ENCODE results near the gene GSC2.

GSC2 gene

GRCh38 chr22:19122752-19123492, 27.2 kb downstream of the GSC2 start:
- H3K27ac ChIP-seq (ENCODE audit: poor library complexity, severe bottlenecking) = no peak overlapping the region
- peak overlapping the region; percentile 73 for H3K4me3 ChIP-seq (ENCODE audit: severe bottlenecking)
- TF ChIP-seq CTCF (IDR thresholded peaks at IDR 0.05; ENCODE audit: poor library complexity, severe bottlenecking) = no peak
- H3K4me1 ChIP-seq (ENCODE audit: insufficient read depth, poor library complexity, severe bottlenecking) = peaks cover 4% of the 10 kb centered on the region
- H3K9me3 ChIP-seq (ENCODE audit: severe bottlenecking) = no peaks in the 10 kb centered on the region
- ATAC-seq (ENCODE audit: low read depth) (no peak; the same call in 2 of the 3 replicates), DNase-seq (ENCODE audit: low spot score) (no peak)
- peaks cover 7% of the 10 kb centered on the region for H3K36me3 ChIP-seq (ENCODE audit: low read depth)
- no peaks in the 10 kb centered on the region for H3K27me3 ChIP-seq (ENCODE audit: insufficient read depth, poor library complexity, severe bottlenecking)

- Histone ChIP-seq H3K9me3 (ENCODE audit: severe bottlenecking) (no peaks in the 10 kb centered on the region), H3K27ac (ENCODE audit: poor library complexity, severe bottlenecking) (peak within 1 kb of the TSS; percentile 47), H3K27me3 (ENCODE audit: insufficient read depth, poor library complexity, severe bottlenecking) (no peaks in the 10 kb centered on the region), H3K36me3 (ENCODE audit: low read depth) (peaks cover 7% of the 10 kb centered on the region), H3K4me1 (ENCODE audit: insufficient read depth, poor library complexity, severe bottlenecking) (peaks cover 4% of the 10 kb centered on the region), H3K4me3 (ENCODE audit: severe bottlenecking) (peak within 1 kb of the TSS; percentile 73)
- ATAC-seq (ENCODE audit: low read depth) (peak; percentile 93), DNase-seq (ENCODE audit: low spot score) (peak; percentile 96)
- no peak for TF ChIP-seq CTCF (IDR thresholded peaks at IDR 0.05; ENCODE audit: poor library complexity, severe bottlenecking)
Measured at GRCh38 chr22:19122143-19122751, 27.8 kb downstream of the GSC2 start, which contains the start of gene DGCR2. TSS of gene DGCR2 (minus strand) at chr22:19122412. CDS start at chr22:19122206, 206 bp downstream.

- DNase-seq (ENCODE audit: low spot score) (no peak), ATAC-seq (ENCODE audit: low read depth) (peak; percentile 24)
- H3K4me1 ChIP-seq (ENCODE audit: insufficient read depth, poor library complexity, severe bottlenecking) = peaks cover 4% of the 10 kb centered on the region
- H3K4me3 ChIP-seq (ENCODE audit: severe bottlenecking) = peak overlapping the region; percentile 73
- no peak for TF ChIP-seq CTCF (IDR thresholded peaks at IDR 0.05; ENCODE audit: poor library complexity, severe bottlenecking)
- peaks cover 7% of the 10 kb centered on the region for H3K36me3 ChIP-seq (ENCODE audit: low read depth)
- no peaks in the 10 kb centered on the region for H3K27me3 ChIP-seq (ENCODE audit: insufficient read depth, poor library complexity, severe bottlenecking)
- no peaks in the 10 kb centered on the region for H3K9me3 ChIP-seq (ENCODE audit: severe bottlenecking)
- peak overlapping the region; percentile 47 for H3K27ac ChIP-seq (ENCODE audit: poor library complexity, severe bottlenecking)
Measured at GRCh38 chr22:19121631-19122142, 28.4 kb downstream of the GSC2 start.

GRCh38 chr22:19120829-19121630, 29.1 kb downstream of the GSC2 start:
- DNase-seq (ENCODE audit: low spot score) = no peak
- Histone ChIP-seq H3K27me3 (ENCODE audit: insufficient read depth, poor library complexity, severe bottlenecking) (no peaks in the 10 kb centered on the region), H3K36me3 (ENCODE audit: low read depth) (peaks cover 7% of the 10 kb centered on the region), H3K9me3 (ENCODE audit: severe bottlenecking) (no peaks in the 10 kb centered on the region), H3K27ac (ENCODE audit: poor library complexity, severe bottlenecking) (peak overlapping the region; percentile 47), H3K4me3 (ENCODE audit: severe bottlenecking) (peak overlapping the region; percentile 73), H3K4me1 (ENCODE audit: insufficient read depth, poor library complexity, severe bottlenecking) (peaks cover 4% of the 10 kb centered on the region)
- no peak for TF ChIP-seq CTCF (IDR thresholded peaks at IDR 0.05; ENCODE audit: poor library complexity, severe bottlenecking)
- ATAC-seq (ENCODE audit: low read depth) = peak; percentile 75

All from RWPE2 (cell line).